NK-92 (cell line): ENCODE results near the gene CHRNE.
"Not testable (repeated sequence)": the region's sequence is repeated elsewhere in the genome, so short reads cannot be mapped to it uniquely, and the experiment has no call there.

ENCODE experiments used
- DNase-seq: peaks from one replicate; lab custom pipeline; 2025; ENCODE audit not compliant: unreplicated experiment; lab: John Stamatoyannopoulos, UW

Gene CHRNE

GRCh38 chr17:4908301-4908700, 5.4 kb upstream of the CHRNE start:
- DNase-seq = no peak

- not testable (repeated sequence) for DNase-seq
Measured at GRCh38 chr17:4906642-4907041, 3.7 kb upstream of the CHRNE start.

- no peak for DNase-seq
Measured at GRCh38 chr17:4902540-4902939, 358 bp downstream of the CHRNE start.

GRCh38 chr17:4901648-4902344, 1.1 kb downstream of the CHRNE start:
- no peak for DNase-seq

- DNase-seq = no peak
Measured at GRCh38 chr17:4901108-4901647, 1.7 kb downstream of the CHRNE start.

- DNase-seq = no peak
Measured at GRCh38 chr17:4900231-4901107, 2.4 kb downstream of the CHRNE start.

- DNase-seq = peak; percentile 79
Measured at GRCh38 chr17:4899341-4900230, 3.3 kb downstream of the CHRNE start, which contains the start of gene C17orf107. C17orf107 (plus strand) TSS chr17:4899536; CDS start chr17:4899763, 227 bp downstream.

- no peak for DNase-seq
Measured at GRCh38 chr17:4898927-4899326, 4.0 kb downstream of the CHRNE start.

GRCh38 chr17:4898351-4898750, 4.5 kb downstream of the CHRNE start:
- DNase-seq = no peak

GRCh38 chr17:4897785-4898184, 5.1 kb downstream of the CHRNE start:
- no peak for DNase-seq

- no peak for DNase-seq
Measured at GRCh38 chr17:4897198-4897687, 5.7 kb downstream of the CHRNE start.

- DNase-seq = no peak
Measured at GRCh38 chr17:4896332-4897197, 6.3 kb downstream of the CHRNE start.

- DNase-seq = no peak
Measured at GRCh38 chr17:4895657-4896331, 7.1 kb downstream of the CHRNE start.

GRCh38 chr17:4895121-4895520, 7.8 kb downstream of the CHRNE start:
- DNase-seq = no peak

- no peak for DNase-seq
Measured at GRCh38 chr17:4893721-4894560, 9.0 kb downstream of the CHRNE start.

- no peak for DNase-seq
Measured at GRCh38 chr17:4893272-4893671, 9.6 kb downstream of the CHRNE start.

GRCh38 chr17:4892499-4893221, 10.2 kb downstream of the CHRNE start:
- no peak for DNase-seq
